GF-D8 (cell line): Measurements from ENCODE around the gene HRAS.

ENCODE experiments used
- DNase-seq: peaks from one replicate; lab custom pipeline; 2025; lab: John Stamatoyannopoulos, UW

HRAS gene

GRCh38 chr11:494761-495536, 40.4 kb downstream of the HRAS start:
- DNase-seq = no peak

- DNase-seq = no peak
Measured at GRCh38 chr11:492427-493226, 42.7 kb downstream of the HRAS start.

- DNase-seq = no peak
Measured at GRCh38 chr11:491358-491757, 44.0 kb downstream of the HRAS start.

- no peak for DNase-seq
Measured at GRCh38 chr11:490930-491260, 44.5 kb downstream of the HRAS start.

- no peak for DNase-seq
Measured at GRCh38 chr11:490186-490929, 45.0 kb downstream of the HRAS start.

GRCh38 chr11:489610-490185, 45.7 kb downstream of the HRAS start:
- no peak for DNase-seq

- DNase-seq = no peak
Measured at GRCh38 chr11:488992-489391, 46.4 kb downstream of the HRAS start.

- no peak for DNase-seq
Measured at GRCh38 chr11:488579-488978, 46.8 kb downstream of the HRAS start.

- no peak for DNase-seq
Measured at GRCh38 chr11:488062-488461, 47.3 kb downstream of the HRAS start.

- DNase-seq = no peak
Measured at GRCh38 chr11:487571-488021, 47.8 kb downstream of the HRAS start.

GRCh38 chr11:486189-486588, 49.2 kb downstream of the HRAS start:
- no peak for DNase-seq

- no peak for DNase-seq
Measured at GRCh38 chr11:484616-485015, 50.8 kb downstream of the HRAS start.
